Uterus (tissue), 4 donors: Measurements from ENCODE around the gene LST1. TPM values are rescaled to one million over a fixed set of nuclear protein-coding genes. Genes with fewer than 3 reads are reported as not detected.

Experiments used
- DNase-seq, 2 donors: peaks; one replicate each; pipeline ENCODE4 v3.0.0-alpha.2; 2019 to 2020
- H3K27ac ChIP-seq, 2 donors: fragments of 200-600 bp; sonication (generic); 1 replicate in 1 of 2; 2 replicates in 1 of 2; pipeline ENCODE4 v1.5.1; 2016 to 2018
- H3K27me3 ChIP-seq, 2 donors: fragments of 200-600 bp; sonication (generic); one replicate each; pipeline ENCODE4 v1.5.1; 2018 to 2019; ENCODE audit warnings: control low read depth in 1 of 2
- H3K36me3 ChIP-seq, 2 donors: fragments of 200-600 bp; sonication (generic); one replicate each; pipeline ENCODE4 v1.5.1; 2019; ENCODE audit warnings: control low read depth in 1 of 2
- H3K4me1 ChIP-seq, 2 donors: fragments of 200-600 bp; sonication (generic); one replicate each; pipeline ENCODE4 v1.5.1; 2018 to 2019; ENCODE audit warnings: control low read depth in 1 of 2
- H3K4me3 ChIP-seq, 2 donors: fragments of 200-600 bp; sonication (generic); 1 replicate in 1 of 2; 2 replicates in 1 of 2; pipeline ENCODE4 v1.5.1; 2018 to 2019; ENCODE audit warnings: mild to moderate bottlenecking in 1 of 2
- H3K9me3 ChIP-seq, 2 donors: fragments of 200-600 bp; sonication (generic); one replicate each; pipeline ENCODE4 v1.5.1; 2019; ENCODE audit warnings: control low read depth in 1 of 2
- CTCF ChIP-seq, 4 experiments: fragments of 200-600 bp in 2 of 4; fragments of 450-650 bp in 2 of 4; sonication (generic) in 2 of 4; IDR thresholded peaks; one replicate each; pipeline ENCODE4 v1.5.1; 2016 to 2019; ENCODE audit warnings: antibody characterized with exemption in 4 of 4, mild to moderate bottlenecking in 2 of 4, moderate library complexity in 1 of 4
- POLR2A ChIP-seq, 2 donors: fragments of 450-650 bp; IDR thresholded peaks; one replicate each; pipeline ENCODE4 v1.6.1; 2016; ENCODE audit warnings: antibody characterized with exemption in 2 of 2, mild to moderate bottlenecking in 1 of 2, moderate library complexity in 1 of 2
- intact Hi-C: fragments of 100-400 bp; cut with DNase I; formaldehyde crosslinking; loops from one replicate; pipeline ENCODE4 v1.15.1; 2023; ENCODE audit warnings: low total_unique reads
- total RNA-seq, 4 donors: library from RNA; depleted of rRNA in 3 of 4; stranded (reverse); fragments of >200 nt in 3 of 4; gene quantifications; one replicate each; pipeline versions ENCODE4 v1.1.0 to v1.2.4, GENCODE V29; 2014 to 2023
- donor health status: DM: yes; HTN: yes; CAD: no.

LST1 gene
- total RNA-seq, 4 donors from 2014 or later, result 2.6 to 229 (median 3.2) TPM; not detected in 1

GRCh38 chr6:31614684-31615578 lies 28.9 kb downstream of the LST1 start, which contains the start of gene AIF1:
Gene AIF1, plus strand, starts transcription at chr6:31615234. Its CDS starts 96 bp downstream, at chr6:31615330.
- Histone ChIP-seq H3K4me3 (no peak within 1 kb of the TSS), H3K27ac (no peak within 1 kb of the TSS), H3K4me1 (no peaks in the 10 kb centered on the region), H3K9me3 (no peaks in the 10 kb centered on the region), H3K36me3 (no peaks in the 10 kb centered on the region), H3K27me3 (no peaks in the 10 kb centered on the region)
- intact Hi-C loops, result no loop called here
- DNase-seq, result no peak
- no peak for TF ChIP-seq CTCF (IDR thresholded peaks at IDR 0.05)
- no peak for TF ChIP-seq POLR2A (IDR thresholded peaks at IDR 0.05)

GRCh38 chr6:31615748-31616147 lies 29.7 kb downstream of the LST1 start:
- intact Hi-C loops, result no loop called here
- Histone ChIP-seq H3K4me1 (no peaks in the 10 kb centered on the region), H3K27ac (no peak overlapping the region), H3K36me3 (no peaks in the 10 kb centered on the region), H3K27me3 (no peaks in the 10 kb centered on the region), H3K9me3 (no peaks in the 10 kb centered on the region), H3K4me3 (no peak overlapping the region)
- no peak for DNase-seq
- no peak for TF ChIP-seq CTCF (IDR thresholded peaks at IDR 0.05)
- TF ChIP-seq POLR2A (IDR thresholded peaks at IDR 0.05), result no peak

GRCh38 chr6:31617010-31617409 lies 30.9 kb downstream of the LST1 start:
- intact Hi-C loops, result no loop called here
- no peak for DNase-seq
- Histone ChIP-seq H3K27ac (no peak overlapping the region), H3K4me1 (peaks cover 0 to 3% of the 10 kb centered on the region in 2 donors), H3K9me3 (no peaks in the 10 kb centered on the region), H3K4me3 (no peak overlapping the region), H3K36me3 (no peaks in the 10 kb centered on the region), H3K27me3 (no peaks in the 10 kb centered on the region)
- TF ChIP-seq POLR2A (IDR thresholded peaks at IDR 0.05) (no peak), CTCF (IDR thresholded peaks at IDR 0.05) (no peak)

- intact Hi-C loops, result no loop called here
- H3K4me1 ChIP-seq, result peaks cover 0 to 8% of the 10 kb centered on the region in 2 donors
- peak; percentile 97 to 99 for DNase-seq
- H3K4me3 ChIP-seq, result peak overlapping the region; percentile 54 to 68
- H3K9me3 ChIP-seq, result no peaks in the 10 kb centered on the region
- peak; percentile 90 to 97 for TF ChIP-seq POLR2A (IDR thresholded peaks at IDR 0.05)
- peak in 1 of 4 experiments; percentile 29 for TF ChIP-seq CTCF (IDR thresholded peaks at IDR 0.05)
- H3K36me3 ChIP-seq, result no peaks in the 10 kb centered on the region
- peak overlapping the region; percentile 93 to 98 for H3K27ac ChIP-seq
- H3K27me3 ChIP-seq, result no peaks in the 10 kb centered on the region
Measured at GRCh38 chr6:31619805-31620585, 33.9 kb downstream of the LST1 start.
